HG03196 (cell line): ENCODE results near the gene TLR8.

Experiments used
- ATAC-seq: cut with Tn5 transposase; IDR thresholded peaks from one replicate; pipeline ENCODE4 v1.9.1; 2021; ENCODE audit not compliant: unreplicated experiment

The TLR8 gene

GRCh38 chrX:12945494-12945893, 39.1 kb downstream of the TLR8 start:
- no peak for ATAC-seq

- no peak for ATAC-seq
Observed at GRCh38 chrX:12946406-12946805, 40.0 kb downstream of the TLR8 start.

GRCh38 chrX:12946838-12947544, 40.6 kb downstream of the TLR8 start:
- peak; percentile 35 for ATAC-seq

- no peak for ATAC-seq
Observed at GRCh38 chrX:12947545-12948235, 41.3 kb downstream of the TLR8 start.

- ATAC-seq, result no peak
Observed at GRCh38 chrX:12948495-12948894, 42.1 kb downstream of the TLR8 start.

- no peak for ATAC-seq
Observed at GRCh38 chrX:12949205-12949926, 42.9 kb downstream of the TLR8 start.

- peak; percentile 56 for ATAC-seq
Observed at GRCh38 chrX:12949927-12950656, 43.7 kb downstream of the TLR8 start.

GRCh38 chrX:12950851-12951594, 44.6 kb downstream of the TLR8 start:
- peak; percentile 50 for ATAC-seq

- ATAC-seq, result no peak
Observed at GRCh38 chrX:12951595-12951975, 45.2 kb downstream of the TLR8 start.

GRCh38 chrX:12953420-12953819, 47.0 kb downstream of the TLR8 start:
- ATAC-seq, result no peak

- no peak for ATAC-seq
Observed at GRCh38 chrX:12954376-12954775, 48.0 kb downstream of the TLR8 start.

GRCh38 chrX:12954981-12955380, 48.6 kb downstream of the TLR8 start:
- no peak for ATAC-seq

- ATAC-seq, result peak; percentile 40
Observed at GRCh38 chrX:12955882-12956703, 49.7 kb downstream of the TLR8 start.

- peak; percentile 57 for ATAC-seq
Observed at GRCh38 chrX:12956704-12957534, 50.5 kb downstream of the TLR8 start.

- ATAC-seq, result no peak
Observed at GRCh38 chrX:12958059-12958458, 51.6 kb downstream of the TLR8 start.

GRCh38 chrX:12958461-12958860, 52.0 kb downstream of the TLR8 start:
- ATAC-seq, result no peak

GRCh38 chrX:12961196-12961718, 54.8 kb downstream of the TLR8 start:
- no peak for ATAC-seq

GRCh38 chrX:12962041-12962504, 55.7 kb downstream of the TLR8 start:
- no peak for ATAC-seq
